ENCODE data around the gene SET.

Gene SET

DNA sequence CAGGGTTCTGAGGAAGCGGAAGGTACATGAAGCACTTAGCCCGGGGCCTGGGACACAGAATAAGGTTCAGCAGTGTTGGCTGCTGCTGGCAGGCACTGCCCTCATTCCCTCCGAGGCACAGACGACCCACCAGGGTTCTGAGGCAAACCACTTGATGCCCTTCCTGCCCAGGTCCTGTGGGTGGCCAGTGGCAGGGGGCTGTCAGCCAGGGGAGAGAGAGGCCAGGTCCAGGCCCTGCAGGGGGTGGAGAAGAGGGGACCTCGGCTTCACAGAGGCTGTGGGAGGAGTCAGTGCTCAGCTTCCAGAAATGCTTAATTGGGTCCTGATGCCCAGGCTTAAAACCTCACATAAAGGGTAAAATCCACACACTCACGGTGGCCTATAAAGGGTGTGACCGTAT is 39.3 kb downstream of the SET start:
- DNase-seq (ENCODE audit: low read depth in 2 of 3, low spot score in 2 of 3), result no peak

DNA sequence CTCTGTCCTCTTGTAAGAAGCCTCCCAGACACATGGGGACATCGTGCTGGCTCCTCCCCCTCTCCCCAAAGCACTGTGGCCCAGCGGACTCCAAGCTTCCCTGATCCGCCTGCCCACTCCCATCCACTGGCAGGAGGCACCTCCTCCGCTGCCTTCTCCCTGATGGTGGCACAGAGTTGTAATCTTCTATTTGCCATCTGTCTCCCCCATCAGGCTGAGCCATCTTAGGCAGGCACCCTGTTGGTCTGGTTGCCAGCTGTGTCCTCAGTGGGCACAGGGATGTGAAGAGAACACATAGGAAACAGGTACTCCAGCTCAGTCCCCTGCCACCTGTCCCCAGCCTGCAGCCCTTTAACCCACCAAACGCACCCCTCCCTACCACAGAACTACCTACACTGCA is 40.3 kb downstream of the SET start:
- no peak for DNase-seq (ENCODE audit: low read depth in 2 of 3, low spot score in 2 of 3)

DNA sequence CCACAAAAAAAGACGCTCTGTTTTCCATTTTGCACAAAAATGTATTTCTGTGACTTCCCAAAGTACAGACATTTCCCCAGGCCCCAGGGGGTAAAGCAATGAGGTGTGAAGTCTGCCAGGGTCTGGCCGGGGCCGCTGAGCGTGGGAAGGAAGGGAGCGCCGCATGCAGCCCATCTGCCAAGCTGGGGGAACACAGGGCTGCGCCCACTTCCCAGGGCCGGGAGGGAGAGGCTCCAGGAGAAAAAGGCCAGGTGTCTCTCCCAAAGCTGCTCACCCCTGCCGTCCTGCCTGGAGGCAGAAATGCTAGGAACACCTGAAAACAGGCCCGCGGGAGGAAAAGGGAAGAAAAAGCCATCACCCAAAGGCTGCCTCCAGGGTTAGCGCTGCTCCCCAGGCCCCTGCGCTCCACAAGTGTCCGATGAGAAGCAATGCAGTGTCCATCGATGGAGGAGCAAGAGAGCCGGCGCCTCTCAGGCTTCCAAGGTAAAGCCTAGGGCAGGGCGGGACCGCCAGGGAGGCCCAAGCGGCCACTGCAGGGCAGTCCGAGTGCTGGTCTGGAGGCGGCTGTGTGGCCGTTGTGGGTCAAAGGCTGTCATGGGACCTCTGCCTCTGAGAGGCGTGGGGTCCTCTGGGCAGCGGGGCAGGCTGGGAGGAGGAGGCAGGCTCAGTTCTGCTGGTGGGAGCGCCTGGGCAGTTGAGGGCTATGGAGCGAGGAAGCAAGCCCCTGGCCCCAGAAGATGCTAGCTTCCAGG is 40.9 kb downstream of the SET start:
- DNase-seq (ENCODE audit: low read depth in 2 of 3, low spot score in 2 of 3), result no peak

DNA sequence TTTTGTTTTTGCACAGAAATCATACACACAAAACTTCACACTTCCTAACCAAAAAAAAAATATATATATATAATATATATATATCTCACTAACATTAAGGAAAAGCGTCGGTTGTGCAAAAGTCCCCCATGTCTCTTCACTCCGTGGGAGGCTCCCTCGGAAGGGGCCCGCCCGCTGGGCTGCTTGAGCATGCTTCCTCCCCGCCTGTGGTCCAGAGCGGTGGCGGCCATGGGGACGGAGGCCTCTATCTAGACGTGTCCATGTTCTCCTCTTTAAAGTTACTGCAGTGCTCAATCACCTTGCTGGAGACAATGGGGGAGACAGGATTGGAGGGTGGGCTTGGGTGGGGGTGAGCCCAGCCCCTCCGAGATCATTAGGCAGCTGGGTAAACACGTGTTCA is 42.1 kb downstream of the SET start:
- no peak for DNase-seq (ENCODE audit: low read depth in 2 of 3, low spot score in 2 of 3)

DNA sequence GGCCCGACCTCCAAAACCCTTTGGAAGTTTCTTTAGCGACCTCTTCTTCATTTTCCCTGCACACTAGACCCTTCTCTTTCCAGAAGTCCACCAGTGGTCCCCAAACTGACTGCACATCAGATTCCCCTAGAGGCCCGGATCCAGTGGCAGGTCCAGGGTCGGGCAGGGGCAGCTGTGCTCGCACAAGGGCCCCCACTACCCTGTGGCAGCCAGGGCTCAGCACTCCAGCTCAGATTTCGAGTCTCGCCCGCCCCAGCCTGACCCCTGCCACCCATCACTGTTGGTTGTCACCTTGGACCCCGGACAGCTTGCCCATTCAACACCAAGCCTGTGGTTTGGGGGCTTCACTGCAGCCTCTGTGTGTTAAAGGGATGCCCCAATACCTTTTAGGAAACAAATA is 42.7 kb downstream of the SET start:
- DNase-seq (ENCODE audit: low read depth in 2 of 3, low spot score in 2 of 3), result no peak

DNA sequence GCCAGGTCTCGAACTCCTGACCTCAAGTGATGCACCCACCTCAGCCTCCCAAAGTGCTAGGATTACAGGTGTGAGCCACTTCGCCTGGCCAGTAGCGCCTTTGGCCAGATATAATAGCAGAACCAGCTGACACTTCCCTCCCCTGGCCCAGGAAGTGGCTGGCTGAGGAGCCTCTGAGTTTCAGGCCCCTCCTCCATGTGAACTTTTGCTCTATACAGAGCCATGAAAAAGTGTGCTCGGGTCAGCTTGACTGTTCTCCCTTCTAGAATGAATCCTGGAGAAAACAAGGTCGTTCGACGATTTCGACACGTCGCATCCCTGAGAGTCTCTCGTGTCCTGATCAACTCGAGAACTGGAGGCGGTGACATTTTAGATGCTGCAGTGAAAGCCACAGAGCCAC is 43.6 kb downstream of the SET start:
- DNase-seq (ENCODE audit: low read depth in 2 of 3, low spot score in 2 of 3), result no peak

DNA sequence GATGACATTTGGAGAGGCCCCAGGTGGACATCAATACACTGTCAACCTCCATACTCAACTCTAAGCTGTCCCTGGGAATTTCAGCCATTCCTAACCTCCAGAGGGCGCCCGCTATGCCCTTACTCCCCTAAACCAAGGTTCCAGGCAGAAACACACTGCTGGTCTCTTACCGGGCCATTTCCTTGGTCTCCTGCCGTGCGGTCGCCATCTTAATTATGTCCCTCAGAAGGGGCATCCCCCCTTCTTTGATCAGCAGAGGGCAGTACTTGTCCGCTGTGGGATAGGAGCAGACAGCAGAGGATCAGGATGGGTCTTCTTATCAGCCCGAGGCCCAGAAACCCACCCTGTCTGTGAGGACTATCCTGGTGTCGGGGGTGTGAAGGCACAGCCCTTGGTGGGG is 44.2 kb downstream of the SET start:
- no peak for DNase-seq (ENCODE audit: low read depth in 2 of 3, low spot score in 2 of 3)

DNA sequence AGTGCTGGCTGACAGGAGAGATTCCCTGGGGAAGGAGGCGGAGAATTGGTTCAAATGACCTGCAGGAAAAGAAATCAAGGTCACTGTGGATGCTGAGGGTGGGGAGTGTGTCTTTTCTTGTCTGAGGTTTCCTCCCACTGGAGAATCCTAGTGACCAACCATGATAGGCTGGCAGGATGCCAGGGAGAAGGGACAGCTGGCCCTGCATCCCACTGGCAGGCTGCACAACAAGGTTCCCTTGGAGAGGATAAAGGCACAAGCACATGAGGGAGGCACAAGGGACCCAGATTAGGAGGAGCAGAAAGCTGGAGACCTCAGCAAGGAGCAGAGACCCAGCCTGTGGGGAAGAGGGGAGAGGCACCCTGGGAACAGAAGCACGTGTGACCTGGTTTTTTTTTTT is 46.4 kb downstream of the SET start:
- no peak for DNase-seq (ENCODE audit: low read depth in 2 of 3, low spot score in 2 of 3)

DNA sequence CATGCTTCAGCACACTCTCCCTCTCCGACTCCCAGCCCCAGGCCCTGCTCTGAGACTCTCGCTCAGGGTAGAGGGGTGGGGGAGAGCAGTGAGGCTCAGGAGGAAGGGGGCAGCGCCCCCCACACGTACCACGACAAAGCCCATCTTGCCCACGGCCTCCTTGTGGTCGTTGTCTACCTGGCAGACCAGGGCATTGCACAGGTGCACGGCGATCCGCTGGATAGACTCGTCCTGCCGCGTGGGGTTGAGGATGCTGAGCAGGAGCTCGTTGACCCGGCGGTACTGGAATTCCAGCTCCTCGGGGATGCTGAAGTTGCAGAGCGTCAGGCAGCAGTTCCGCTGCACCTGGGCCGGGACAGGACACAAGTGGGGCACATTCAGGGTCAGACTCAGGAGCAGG is 53.4 kb downstream of the SET start:
- DNase-seq (ENCODE audit: low read depth in 2 of 3, low spot score in 2 of 3), result no peak

DNA sequence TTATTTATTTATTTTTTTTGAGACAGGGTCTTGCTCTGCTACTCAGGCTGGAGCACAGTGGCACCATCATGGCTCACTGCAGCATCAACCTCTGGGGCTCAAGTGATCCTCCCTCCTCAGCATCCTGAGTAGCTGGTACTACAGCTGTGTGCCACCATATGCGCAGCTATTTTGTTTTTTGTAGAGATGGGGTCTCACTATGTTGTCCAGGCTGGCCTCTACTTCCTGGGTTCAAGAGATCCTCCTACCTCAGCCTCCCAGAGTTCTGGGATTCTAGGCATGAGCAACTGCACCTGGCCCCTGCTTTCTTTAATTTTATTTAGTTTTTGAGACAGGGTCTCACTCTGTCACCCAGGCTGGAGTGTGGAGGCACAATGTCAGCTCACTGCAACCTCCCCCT is 54.4 kb downstream of the SET start:
- no peak for DNase-seq (ENCODE audit: low read depth in 2 of 3, low spot score in 2 of 3)

Data from activated CD8-positive, alpha-beta memory T cell treated with anti-CD3 and anti-CD28 coated beads for 48 hours (primary cell).